GM12878 (cell line): ENCODE measurements around the gene SMG9. TPM values are rescaled to one million over a fixed set of nuclear protein-coding genes. Genes with fewer than 3 reads are reported as not detected.

Source experiments
- ATF7 ChIP-seq: fragments of 450-650 bp; IDR thresholded peaks from 2 replicates; pipeline ENCODE4 v1.6.1; 2016; ENCODE audit warnings: low read depth, mild to moderate bottlenecking
- BACH1 ChIP-seq: fragments of 450-650 bp; IDR thresholded peaks from 2 replicates; pipeline ENCODE4 v1.6.1; 2017; ENCODE audit warnings: mild to moderate bottlenecking, borderline replicate concordance
- BRCA1 ChIP-seq: IDR thresholded peaks from 2 replicates; pipeline ENCODE4 v1.6.1; 2011; ENCODE audit warnings: low read depth, low read length, improper control_type of control experiment
- E2F8 ChIP-seq: fragments of 450-650 bp; IDR thresholded peaks from 2 replicates; pipeline ENCODE4 v1.6.1; 2018; ENCODE audit warnings: mild to moderate bottlenecking, low read depth, moderate library complexity; ENCODE audit not compliant: partially characterized antibody
- ETV6 ChIP-seq, 2 experiments: fragments of 450-650 bp in 1 of 2; IDR thresholded peaks in 1 of 2; conservative IDR thresholded peaks in 1 of 2; 2 replicates each; pipeline ENCODE4 v1.6.1; 2014; ENCODE audit warnings: antibody characterized with exemption in 1 of 2, borderline replicate concordance in 1 of 2, low read depth in 1 of 2, mild to moderate bottlenecking in 1 of 2, moderate library complexity in 1 of 2
- GATAD2B ChIP-seq: fragments of 450-650 bp; conservative IDR thresholded peaks from 2 replicates; pipeline ENCODE4 v1.6.1; 2017; ENCODE audit warnings: low read depth, mild to moderate bottlenecking, moderate library complexity
- HCFC1 ChIP-seq: fragments of 150-350 bp; IDR thresholded peaks from 2 replicates; pipeline ENCODE4 v1.6.1; 2014; ENCODE audit warnings: low read length
- MTA2 ChIP-seq: fragments of 450-650 bp; IDR thresholded peaks from 2 replicates; pipeline ENCODE4 v1.6.1; 2016; ENCODE audit warnings: low read depth, mild to moderate bottlenecking, moderate library complexity
- MTA3 ChIP-seq: IDR thresholded peaks from 2 replicates; pipeline ENCODE4 v1.6.1; 2012; ENCODE audit warnings: low read length, inconsistent platforms, borderline replicate concordance
- NBN ChIP-seq: fragments of 450-650 bp; IDR thresholded peaks from 2 replicates; pipeline ENCODE4 v1.6.1; 2016
- RAD21 ChIP-seq: IDR thresholded peaks from 2 replicates; pipeline ENCODE4 v1.6.1; 2011; ENCODE audit warnings: mild to moderate bottlenecking, low read depth, low read length, moderate library complexity; ENCODE audit not compliant: insufficient read depth
- RBBP5 ChIP-seq: fragments of 200-600 bp; sonication (generic); conservative IDR thresholded peaks from 2 replicates; pipeline ENCODE4 v1.6.1; 2016
- SPI1 ChIP-seq: IDR thresholded peaks from 2 replicates; pipeline ENCODE4 v1.6.1; 2011; ENCODE audit warnings: low read depth, mild to moderate bottlenecking, low read length, moderate library complexity, borderline replicate concordance; ENCODE audit not compliant: insufficient read depth
- SUZ12 ChIP-seq: fragments of 200-600 bp; sonication (generic); IDR thresholded peaks from one replicate; pipeline ENCODE4 v1.6.1; 2018; ENCODE audit warnings: antibody characterized with exemption, mild to moderate bottlenecking; ENCODE audit not compliant: unreplicated experiment
- ZBED1 ChIP-seq: IDR thresholded peaks from 2 replicates; pipeline ENCODE4 v1.6.1; 2016; ENCODE audit warnings: borderline replicate concordance
- ZBTB40 ChIP-seq: fragments of 450-650 bp; IDR thresholded peaks from 2 replicates; pipeline ENCODE4 v1.6.1; 2016; ENCODE audit warnings: mild to moderate bottlenecking, moderate library complexity, borderline replicate concordance
- ZNF24 ChIP-seq: fragments of 450-650 bp; IDR thresholded peaks from 2 replicates; pipeline ENCODE4 v1.6.1; 2017; ENCODE audit warnings: antibody characterized with exemption, mild to moderate bottlenecking
- ZNF622 ChIP-seq: fragments of 450-650 bp; IDR thresholded peaks from 2 replicates; pipeline ENCODE4 v1.6.1; 2017; ENCODE audit warnings: mild to moderate bottlenecking, inconsistent platforms
- ZZZ3 ChIP-seq: IDR thresholded peaks from 2 replicates; pipeline ENCODE4 v1.6.1; 2011; ENCODE audit warnings: low read depth; ENCODE audit not compliant: control insufficient read depth, insufficient read length
- polyA plus RNA-seq, 11 experiments: library from polyadenylated mRNA; depleted of rRNA in 4 of 11; unstranded in 6 of 11; stranded (reverse) in 5 of 11; fragments of >200 nt; fragmentation: Nextera tagmentation in 4 of 11; fragmentation: Illumina TruSeq in 1 of 11; extraction: Ambion mirVana in 4 of 11; extraction: Trizol in 1 of 11; gene quantifications; 1 replicate in 1 of 11; 2 replicates in 10 of 11; pipeline versions ENCODE4 v1.2.1 to v1.2.3, GENCODE V29; 2011 to 2016; ENCODE audit warnings: inconsistent platforms in 2 of 11, missing spikeins in 2 of 11, low read depth in 1 of 11
- total RNA-seq, 4 experiments: library from RNA; depleted of rRNA in 3 of 4; stranded (reverse); fragments of >200 nt in 3 of 4; fragmentation: Illumina TruSeq in 1 of 4; extraction: Trizol in 1 of 4; gene quantifications; 2 replicates each; pipeline versions ENCODE4 v1.2.1 to v1.2.3, GENCODE V29; 2013 to 2021
- TF ChIP-seq, protein P1 (sequence below): IDR thresholded peaks from 2 replicates; pipeline ENCODE4 v1.6.1; 2011; ENCODE audit warnings: low read depth, low read length, improper control_type of control experiment, borderline replicate concordance
- TF ChIP-seq, protein P2 (sequence below): fragments of 450-650 bp; formaldehyde crosslinking; IDR thresholded peaks from 2 replicates; pipeline ENCODE4 v1.5.0; 2022; ENCODE audit warnings: mild to moderate bottlenecking, missing genetic modification characterization

Gene SMG9
- total and polyA plus RNA-seq, 10 of the 15 experiments (the other 5 are each of a cell fraction or from before 2014, with no cell fraction given), result 0.69 to 52.2 (median 28.1) TPM

- TF ChIP-seq, protein P1, sequence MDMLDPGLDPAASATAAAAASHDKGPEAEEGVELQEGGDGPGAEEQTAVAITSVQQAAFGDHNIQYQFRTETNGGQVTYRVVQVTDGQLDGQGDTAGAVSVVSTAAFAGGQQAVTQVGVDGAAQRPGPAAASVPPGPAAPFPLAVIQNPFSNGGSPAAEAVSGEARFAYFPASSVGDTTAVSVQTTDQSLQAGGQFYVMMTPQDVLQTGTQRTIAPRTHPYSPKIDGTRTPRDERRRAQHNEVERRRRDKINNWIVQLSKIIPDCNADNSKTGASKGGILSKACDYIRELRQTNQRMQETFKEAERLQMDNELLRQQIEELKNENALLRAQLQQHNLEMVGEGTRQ, result no peak
- TF ChIP-seq ZBTB40 (no peak), ZNF622 (no peak), HCFC1 (no peak), NBN (peak; percentile 67; the same call in 1 of the 2 replicates), ZBED1 (no peak), SUZ12 (no peak), ZZZ3 (no peak), BACH1 (peak; percentile 64; the same call in 1 of the 2 replicates), MTA3 (peak; percentile 45; the same call in 1 of the 2 replicates), RAD21 (no peak), ETV6 (conservative IDR thresholded peaks at IDR 0.05 in 1 of 2, IDR thresholded peaks at IDR 0.05 in 1 of 2; ENCODE audit: borderline replicate concordance in 1 of 2, low read depth in 1 of 2) (no peak), ATF7 (peak; percentile 41; the same call in 1 of the 2 replicates), E2F8 (no peak), MTA2 (peak; percentile 88), BRCA1 (no peak), ZNF24 (no peak), RBBP5 (no peak), GATAD2B (peak; percentile 70), SPI1 (peak; percentile 96)
- TF ChIP-seq, protein P2, sequence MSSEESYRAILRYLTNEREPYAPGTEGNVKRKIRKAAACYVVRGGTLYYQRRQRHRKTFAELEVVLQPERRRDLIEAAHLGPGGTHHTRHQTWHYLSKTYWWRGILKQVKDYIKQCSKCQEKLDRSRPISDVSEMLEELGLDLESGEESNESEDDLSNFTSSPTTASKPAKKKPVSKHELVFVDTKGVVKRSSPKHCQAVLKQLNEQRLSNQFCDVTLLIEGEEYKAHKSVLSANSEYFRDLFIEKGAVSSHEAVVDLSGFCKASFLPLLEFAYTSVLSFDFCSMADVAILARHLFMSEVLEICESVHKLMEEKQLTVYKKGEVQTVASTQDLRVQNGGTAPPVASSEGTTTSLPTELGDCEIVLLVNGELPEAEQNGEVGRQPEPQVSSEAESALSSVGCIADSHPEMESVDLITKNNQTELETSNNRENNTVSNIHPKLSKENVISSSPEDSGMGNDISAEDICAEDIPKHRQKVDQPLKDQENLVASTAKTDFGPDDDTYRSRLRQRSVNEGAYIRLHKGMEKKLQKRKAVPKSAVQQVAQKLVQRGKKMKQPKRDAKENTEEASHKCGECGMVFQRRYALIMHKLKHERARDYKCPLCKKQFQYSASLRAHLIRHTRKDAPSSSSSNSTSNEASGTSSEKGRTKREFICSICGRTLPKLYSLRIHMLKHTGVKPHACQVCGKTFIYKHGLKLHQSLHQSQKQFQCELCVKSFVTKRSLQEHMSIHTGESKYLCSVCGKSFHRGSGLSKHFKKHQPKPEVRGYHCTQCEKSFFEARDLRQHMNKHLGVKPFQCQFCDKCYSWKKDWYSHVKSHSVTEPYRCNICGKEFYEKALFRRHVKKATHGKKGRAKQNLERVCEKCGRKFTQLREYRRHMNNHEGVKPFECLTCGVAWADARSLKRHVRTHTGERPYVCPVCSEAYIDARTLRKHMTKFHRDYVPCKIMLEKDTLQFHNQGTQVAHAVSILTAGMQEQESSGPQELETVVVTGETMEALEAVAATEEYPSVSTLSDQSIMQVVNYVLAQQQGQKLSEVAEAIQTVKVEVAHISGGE (CRISPR knock-in tag), result no peak
Measured at GRCh38 chr19:43790587-43790986, 35.8 kb upstream of the SMG9 start (continued).
